Measurements from ENCODE around the gene OPN1MW3.
"Not testable (repeated sequence)": the region's sequence is repeated elsewhere in the genome, so short reads cannot be mapped to it uniquely, and the experiment has no call there.

OPN1MW3 gene

DNA sequence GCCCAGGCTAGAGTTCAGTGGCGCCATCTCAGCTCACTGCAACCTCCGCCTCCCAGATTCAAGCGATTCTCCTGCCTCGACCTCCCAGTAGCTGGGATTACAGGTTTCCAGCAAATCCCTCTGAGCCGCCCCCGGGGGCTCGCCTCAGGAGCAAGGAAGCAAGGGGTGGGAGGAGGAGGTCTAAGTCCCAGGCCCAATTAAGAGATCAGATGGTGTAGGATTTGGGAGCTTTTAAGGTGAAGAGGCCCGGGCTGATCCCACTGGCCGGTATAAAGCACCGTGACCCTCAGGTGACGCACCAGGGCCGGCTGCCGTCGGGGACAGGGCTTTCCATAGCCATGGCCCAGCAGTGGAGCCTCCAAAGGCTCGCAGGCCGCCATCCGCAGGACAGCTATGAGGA lies at the start of gene OPN1MW3:
OPN1MW3 (plus strand) TSS at position 301 of the 400 bp plus-strand sequence; CDS start at position 339, 38 bp downstream.
- DNase-seq (ENCODE audit: low read depth): not testable (repeated sequence)

DNA sequence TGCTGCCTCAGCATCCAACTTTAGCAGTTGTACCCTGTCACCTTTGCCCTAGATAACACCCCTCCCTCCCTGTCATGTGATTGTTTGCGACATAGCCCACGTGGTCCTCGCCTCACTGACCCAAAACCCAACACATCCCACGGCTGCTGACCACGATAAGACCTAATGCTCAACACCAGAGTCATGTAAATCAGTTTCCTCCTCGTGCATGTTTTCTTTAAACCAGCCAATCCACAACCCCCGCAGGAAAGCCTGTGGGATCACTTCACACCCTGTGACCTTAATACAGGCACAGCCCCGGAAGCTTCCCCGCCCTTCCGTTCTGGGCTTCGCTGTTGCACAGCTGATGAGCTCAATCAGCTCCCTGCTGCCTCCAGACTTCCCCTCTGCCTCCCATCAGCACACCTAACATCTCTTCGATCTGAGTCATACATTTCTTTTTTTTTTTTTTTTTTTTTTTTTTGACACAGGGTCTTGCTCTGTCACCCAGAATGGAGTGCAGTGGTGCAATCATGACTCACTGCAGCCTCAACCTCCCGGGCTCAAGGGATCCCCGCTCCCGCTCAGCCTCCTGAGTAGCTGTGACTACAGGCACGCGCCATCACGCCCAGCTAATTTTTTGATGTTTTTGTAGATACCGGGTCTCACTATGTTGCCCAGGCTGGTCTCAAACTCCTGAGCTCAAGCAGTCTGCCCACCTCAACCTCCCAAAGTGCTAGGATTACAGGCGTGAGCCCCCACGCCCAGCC lies 47.5 kb upstream of the OPN1MW3 start:
- DNase-seq (ENCODE audit: low read depth): not testable (repeated sequence)

DNA sequence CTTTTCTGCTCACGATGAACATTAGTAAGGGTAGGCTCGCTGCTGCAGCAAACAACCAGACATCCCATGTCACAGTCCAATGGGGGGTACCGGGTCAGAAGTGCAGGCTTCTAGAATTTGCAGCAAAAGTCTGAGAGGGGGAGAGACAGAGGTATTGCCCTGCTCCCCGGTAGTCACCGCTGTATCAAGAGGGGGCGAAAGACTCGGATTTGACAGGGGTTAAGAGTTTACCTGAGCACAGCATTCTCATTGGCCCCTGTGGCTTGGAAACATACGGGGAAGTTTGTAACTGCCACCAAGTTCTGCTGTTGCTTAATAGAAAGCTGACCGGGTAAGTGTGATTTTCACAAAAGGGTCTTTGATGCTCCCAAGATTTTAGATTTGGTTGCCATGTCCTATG lies 46.3 kb upstream of the OPN1MW3 start:
- DNase-seq (ENCODE audit: low read depth): not testable (repeated sequence)

DNA sequence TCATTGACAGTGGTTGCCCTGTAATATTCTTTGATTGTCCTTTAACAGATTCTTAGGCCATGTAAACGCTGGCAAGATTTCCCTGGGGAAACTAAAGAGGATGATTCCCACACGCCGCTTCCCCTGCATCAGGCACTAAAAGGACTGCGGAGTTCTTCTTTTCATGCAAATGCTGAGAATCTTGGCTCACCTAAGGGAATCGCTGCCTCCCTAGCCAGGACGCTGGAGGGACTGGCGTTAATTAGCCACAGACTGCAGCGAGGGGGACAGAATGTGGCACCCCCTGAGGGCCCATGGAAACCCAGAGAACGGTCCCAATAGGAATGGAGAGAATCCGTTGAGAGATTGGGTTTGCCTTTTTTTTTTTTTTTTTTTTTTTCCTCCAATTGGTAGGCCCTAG lies 45.9 kb upstream of the OPN1MW3 start:
- DNase-seq (ENCODE audit: low read depth): not testable (repeated sequence)

DNA sequence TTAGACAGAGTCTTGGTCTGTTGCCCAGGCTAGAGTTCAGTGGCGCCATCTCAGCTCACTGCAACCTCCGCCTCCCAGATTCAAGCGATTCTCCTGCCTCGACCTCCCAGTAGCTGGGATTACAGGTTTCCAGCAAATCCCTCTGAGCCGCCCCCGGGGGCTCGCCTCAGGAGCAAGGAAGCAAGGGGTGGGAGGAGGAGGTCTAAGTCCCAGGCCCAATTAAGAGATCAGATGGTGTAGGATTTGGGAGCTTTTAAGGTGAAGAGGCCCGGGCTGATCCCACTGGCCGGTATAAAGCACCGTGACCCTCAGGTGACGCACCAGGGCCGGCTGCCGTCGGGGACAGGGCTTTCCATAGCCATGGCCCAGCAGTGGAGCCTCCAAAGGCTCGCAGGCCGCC lies 37.9 kb upstream of the OPN1MW3 start, which contains the start of gene OPN1MW2:
OPN1MW2 (plus strand) TSS at position 301 of the 400 bp plus-strand sequence; CDS start at position 361, 60 bp downstream.
- DNase-seq (ENCODE audit: low read depth): not testable (repeated sequence)

DNA sequence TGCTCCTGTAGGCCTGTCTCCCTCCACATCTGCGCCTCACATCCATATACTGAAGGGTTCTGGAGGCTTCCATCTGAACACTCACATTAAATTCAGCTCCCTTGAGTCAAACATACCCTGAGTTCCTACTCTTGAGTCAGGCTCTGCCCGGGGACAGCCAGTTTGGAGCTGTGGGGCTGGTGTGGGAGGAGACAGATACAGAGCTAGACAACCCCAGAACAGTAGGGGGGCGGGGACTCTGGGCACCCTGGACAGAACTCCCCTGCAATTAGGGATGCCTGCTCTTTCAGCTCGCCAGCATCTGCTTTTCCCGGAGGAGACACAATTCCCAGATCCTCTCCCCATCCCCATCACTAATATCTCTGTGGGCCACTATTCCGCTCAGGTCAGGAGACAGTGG lies 32.1 kb upstream of the OPN1MW3 start:
- not testable (repeated sequence) for DNase-seq (ENCODE audit: low read depth)

DNA sequence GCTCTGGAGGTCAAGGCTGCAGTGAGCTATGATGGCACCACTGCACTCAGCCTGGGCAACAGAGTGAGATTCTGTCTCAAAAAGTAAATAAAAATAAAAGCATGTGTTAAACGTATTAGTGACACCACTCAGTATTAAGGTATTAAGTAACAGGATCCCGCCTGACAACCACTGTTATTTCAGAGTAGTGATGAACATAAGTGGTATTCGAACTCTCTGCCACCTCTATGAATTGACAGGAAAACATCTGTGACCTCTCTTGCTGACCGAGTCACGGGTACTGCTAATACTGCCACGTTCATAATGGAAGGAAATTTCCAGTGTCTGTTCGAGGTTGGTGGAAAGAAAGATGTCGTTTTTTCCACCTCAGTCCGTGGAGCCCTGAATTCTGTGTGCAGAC lies 30.7 kb upstream of the OPN1MW3 start:
- DNase-seq (ENCODE audit: low read depth): not testable (repeated sequence)

DNA sequence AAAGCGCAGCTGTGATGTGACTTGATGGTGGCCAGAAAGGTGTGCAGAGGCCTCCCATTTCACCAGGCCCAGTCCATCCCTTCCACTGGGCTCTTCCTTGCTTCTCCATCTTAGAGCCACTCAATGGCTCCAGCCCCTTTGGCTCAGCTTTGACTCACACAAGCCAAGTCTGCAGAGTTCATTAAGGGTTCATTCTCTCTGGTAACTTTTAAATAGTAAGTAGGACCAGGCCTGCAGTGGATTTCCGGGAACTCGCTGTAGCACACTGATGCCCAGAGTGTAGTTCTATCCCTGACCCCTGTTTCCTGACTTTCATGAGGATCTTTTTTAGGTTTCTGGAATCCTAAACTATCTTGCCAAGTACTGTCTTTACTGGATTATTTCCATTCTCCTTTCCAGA lies 25.9 kb upstream of the OPN1MW3 start:
- DNase-seq (ENCODE audit: low read depth): not testable (repeated sequence)

DNA sequence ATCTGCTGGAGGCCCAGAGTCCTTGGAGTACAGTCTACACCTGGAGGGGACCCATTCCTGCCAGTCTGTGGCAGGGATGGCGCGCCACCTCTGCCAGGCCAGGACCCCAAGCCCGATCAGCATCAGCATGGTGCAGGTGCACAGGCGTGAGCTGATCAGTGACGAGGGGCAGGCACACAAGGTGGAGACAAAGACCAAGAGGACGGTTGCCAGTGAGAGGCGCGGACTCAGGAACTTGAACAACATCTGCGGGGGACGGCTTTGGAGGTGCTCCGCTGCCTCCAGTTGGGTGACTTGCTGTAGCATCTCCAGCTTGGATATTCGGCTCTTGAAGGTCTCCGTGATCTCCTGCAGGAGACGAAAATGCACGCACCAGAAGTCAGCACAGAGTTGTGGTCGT lies 23.8 kb upstream of the OPN1MW3 start:
- DNase-seq (ENCODE audit: low read depth): not testable (repeated sequence)

DNA sequence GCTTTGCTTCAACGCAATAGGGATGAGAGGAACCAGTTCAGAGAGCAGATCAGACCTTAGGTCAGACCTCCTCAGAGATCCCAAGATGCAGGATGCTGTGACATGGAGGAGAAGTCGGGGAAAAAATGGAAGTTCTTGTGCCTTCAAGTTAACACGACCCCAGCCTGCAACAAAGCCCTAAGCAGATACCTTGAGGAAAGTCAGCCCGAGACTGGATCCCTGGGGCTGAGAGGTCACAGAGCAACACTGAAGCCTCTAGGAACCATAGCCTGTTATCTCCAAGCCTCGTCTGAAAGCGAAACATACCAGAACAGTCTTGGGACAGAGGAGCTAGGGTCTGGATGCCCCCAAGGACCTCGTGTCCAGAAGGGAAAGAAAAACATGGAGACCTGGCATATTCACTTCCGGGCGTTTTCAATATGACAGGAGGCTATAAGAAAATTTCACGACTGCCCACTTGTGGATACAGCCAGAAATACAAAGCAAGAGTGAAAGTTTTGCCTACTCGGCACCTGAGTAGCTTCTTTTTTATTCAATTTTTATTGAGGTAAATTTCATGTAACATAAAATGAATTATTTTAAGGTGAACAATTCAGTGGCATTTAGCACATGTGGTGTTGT lies 18.3 kb upstream of the OPN1MW3 start:
- not testable (repeated sequence) for DNase-seq (ENCODE audit: low read depth)

DNA sequence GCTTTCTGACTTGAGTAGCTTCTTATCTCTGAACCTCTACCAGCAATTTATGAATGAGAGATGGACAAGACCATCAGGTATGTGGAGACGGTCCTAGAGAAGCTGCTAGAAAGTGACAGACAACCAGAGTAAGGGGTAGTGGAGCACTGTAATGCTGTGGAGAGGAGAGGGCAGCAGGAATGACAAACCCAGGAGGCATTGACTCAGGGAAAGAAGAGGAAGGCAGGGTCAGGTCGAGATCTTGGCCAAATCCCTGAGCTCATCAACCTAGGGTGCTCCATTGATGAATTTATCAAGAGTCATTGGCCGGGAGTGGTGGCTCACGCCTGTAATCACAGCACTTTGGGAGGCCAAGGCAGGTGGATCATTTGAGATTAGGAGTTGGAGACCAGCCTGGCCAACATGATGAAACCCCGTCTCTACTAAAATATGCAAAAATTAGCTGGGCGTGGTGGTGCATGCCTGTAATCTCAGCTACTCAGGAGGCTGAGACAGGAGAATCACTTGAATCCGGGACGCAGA lies 17.3 kb upstream of the OPN1MW3 start:
- not testable (repeated sequence) for DNase-seq (ENCODE audit: low read depth)

DNA sequence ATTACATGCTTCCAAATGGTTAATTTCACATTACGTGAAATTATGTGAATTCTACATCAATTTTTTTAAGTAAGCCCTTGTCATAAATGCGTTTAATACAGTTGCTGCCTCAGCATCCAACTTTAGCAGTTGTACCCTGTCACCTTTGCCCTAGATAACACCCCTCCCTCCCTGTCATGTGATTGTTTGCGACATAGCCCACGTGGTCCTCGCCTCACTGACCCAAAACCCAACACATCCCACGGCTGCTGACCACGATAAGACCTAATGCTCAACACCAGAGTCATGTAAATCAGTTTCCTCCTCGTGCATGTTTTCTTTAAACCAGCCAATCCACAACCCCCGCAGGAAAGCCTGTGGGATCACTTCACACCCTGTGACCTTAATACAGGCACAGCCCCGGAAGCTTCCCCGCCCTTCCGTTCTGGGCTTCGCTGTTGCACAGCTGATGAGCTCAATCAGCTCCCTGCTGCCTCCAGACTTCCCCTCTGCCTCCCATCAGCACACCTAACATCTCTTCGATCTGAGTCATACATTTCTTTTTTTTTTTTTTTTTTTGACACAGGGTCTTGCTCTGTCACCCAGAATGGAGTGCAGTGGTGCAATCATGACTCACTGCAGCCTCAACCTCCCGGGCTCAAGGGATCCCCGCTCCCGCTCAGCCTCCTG lies 9.9 kb upstream of the OPN1MW3 start:
- not testable (repeated sequence) for DNase-seq (ENCODE audit: low read depth)

DNA sequence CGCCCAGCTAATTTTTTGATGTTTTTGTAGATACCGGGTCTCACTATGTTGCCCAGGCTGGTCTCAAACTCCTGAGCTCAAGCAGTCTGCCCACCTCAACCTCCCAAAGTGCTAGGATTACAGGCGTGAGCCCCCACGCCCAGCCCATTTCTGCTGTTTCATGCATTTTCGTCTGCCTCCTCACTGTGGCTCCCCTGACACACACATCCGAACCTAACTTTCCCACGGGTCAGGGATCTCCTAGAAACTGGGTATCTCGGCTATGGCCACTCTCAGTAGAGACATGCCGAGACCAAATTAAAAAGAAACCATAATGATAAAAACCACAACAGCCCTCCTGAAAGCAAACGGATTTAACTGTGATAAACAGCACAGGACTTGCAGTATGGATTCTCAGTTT lies 9.3 kb upstream of the OPN1MW3 start:
- DNase-seq (ENCODE audit: low read depth): not testable (repeated sequence)

DNA sequence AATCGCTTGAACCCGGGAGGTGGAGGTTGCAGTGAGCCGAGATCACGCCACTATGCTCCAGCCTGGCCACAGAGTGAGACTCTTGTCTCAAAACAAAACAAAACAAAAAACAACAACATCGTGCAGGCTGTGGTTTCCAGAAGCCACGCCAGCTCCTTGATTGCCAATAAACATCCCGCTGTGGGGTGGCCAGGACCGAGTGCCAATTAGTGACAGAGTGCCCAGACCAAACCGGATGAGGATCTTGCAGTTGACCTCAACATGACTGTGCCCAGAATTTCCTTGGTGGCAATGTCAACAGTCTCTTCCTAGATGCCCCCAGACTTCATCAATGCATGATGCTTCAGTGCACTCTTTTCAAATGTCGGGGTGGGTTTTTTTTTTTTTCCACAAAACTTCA lies 1.3 kb downstream of the OPN1MW3 start:
- DNase-seq (ENCODE audit: low read depth): not testable (repeated sequence)

DNA sequence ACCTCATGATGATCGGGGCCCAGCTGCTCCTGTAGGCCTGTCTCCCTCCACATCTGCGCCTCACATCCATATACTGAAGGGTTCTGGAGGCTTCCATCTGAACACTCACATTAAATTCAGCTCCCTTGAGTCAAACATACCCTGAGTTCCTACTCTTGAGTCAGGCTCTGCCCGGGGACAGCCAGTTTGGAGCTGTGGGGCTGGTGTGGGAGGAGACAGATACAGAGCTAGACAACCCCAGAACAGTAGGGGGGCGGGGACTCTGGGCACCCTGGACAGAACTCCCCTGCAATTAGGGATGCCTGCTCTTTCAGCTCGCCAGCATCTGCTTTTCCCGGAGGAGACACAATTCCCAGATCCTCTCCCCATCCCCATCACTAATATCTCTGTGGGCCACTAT lies 5.7 kb downstream of the OPN1MW3 start:
- not testable (repeated sequence) for DNase-seq (ENCODE audit: low read depth)

DNA sequence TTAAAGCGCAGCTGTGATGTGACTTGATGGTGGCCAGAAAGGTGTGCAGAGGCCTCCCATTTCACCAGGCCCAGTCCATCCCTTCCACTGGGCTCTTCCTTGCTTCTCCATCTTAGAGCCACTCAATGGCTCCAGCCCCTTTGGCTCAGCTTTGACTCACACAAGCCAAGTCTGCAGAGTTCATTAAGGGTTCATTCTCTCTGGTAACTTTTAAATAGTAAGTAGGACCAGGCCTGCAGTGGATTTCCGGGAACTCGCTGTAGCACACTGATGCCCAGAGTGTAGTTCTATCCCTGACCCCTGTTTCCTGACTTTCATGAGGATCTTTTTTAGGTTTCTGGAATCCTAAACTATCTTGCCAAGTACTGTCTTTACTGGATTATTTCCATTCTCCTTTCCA lies 11.9 kb downstream of the OPN1MW3 start:
- DNase-seq (ENCODE audit: low read depth): not testable (repeated sequence)

DNA sequence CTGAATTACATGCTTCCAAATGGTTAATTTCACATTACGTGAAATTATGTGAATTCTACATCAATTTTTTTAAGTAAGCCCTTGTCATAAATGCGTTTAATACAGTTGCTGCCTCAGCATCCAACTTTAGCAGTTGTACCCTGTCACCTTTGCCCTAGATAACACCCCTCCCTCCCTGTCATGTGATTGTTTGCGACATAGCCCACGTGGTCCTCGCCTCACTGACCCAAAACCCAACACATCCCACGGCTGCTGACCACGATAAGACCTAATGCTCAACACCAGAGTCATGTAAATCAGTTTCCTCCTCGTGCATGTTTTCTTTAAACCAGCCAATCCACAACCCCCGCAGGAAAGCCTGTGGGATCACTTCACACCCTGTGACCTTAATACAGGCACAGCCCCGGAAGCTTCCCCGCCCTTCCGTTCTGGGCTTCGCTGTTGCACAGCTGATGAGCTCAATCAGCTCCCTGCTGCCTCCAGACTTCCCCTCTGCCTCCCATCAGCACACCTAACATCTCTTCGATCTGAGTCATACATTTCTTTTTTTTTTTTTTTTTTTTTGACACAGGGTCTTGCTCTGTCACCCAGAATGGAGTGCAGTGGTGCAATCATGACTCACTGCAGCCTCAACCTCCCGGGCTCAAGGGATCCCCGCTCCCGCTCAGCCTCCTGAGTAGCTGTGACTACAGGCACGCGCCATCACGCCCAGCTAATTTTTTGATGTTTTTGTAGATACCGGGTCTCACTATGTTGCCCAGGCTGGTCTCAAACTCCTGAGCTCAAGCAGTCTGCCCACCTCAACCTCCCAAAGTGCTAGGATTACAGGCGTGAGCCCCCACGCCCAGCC lies 27.3 kb downstream of the OPN1MW3 start:
- not testable (repeated sequence) for DNase-seq (ENCODE audit: low read depth)

DNA sequence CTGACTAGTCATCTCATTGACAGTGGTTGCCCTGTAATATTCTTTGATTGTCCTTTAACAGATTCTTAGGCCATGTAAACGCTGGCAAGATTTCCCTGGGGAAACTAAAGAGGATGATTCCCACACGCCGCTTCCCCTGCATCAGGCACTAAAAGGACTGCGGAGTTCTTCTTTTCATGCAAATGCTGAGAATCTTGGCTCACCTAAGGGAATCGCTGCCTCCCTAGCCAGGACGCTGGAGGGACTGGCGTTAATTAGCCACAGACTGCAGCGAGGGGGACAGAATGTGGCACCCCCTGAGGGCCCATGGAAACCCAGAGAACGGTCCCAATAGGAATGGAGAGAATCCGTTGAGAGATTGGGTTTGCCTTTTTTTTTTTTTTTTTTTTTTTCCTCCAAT lies 29.0 kb downstream of the OPN1MW3 start:
- DNase-seq (ENCODE audit: low read depth): not testable (repeated sequence)

DNA sequence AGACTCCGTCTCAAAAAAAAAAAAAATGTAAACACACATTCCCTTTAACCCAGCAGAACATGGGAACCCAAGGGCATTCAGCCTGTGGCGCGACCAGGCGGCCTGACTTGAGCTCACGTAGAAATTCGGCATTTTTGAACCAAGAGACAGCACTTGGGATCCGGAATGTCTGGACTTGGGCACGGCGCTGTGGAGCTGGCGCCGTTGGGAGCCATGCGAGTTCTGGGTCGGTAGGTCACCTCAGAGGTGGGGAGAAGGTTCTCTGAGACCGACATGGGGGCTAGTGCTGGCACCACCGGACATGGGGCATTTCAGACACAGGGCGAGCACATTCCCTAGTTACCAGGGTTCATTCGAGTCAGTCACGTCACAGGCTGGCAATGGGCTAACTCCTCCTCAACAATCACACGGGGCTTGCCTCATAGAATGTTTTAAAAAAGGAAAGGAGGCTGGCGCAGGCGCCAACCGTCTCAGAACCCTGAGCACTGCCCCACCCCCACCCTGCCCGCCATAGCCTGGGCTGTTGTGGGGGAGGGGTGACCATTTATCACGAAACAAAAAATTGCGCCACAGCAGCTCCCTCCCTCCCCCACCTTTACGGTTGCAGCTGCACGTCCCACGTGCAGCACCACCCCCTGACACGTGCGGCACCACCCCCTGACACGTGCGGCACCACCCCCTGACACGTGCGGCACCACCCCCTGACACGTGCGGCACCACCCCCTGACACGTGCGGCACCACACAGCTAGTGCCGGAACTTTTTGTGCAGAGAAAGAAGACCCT lies 37.6 kb downstream of the OPN1MW3 start, which contains the start of gene TEX28:
TEX28 (minus strand) TSS at position 334 of the 784 bp plus-strand sequence. CDS start 3,007 bp downstream, outside the sequence.
- no peak for DNase-seq (ENCODE audit: low read depth)

DNA sequence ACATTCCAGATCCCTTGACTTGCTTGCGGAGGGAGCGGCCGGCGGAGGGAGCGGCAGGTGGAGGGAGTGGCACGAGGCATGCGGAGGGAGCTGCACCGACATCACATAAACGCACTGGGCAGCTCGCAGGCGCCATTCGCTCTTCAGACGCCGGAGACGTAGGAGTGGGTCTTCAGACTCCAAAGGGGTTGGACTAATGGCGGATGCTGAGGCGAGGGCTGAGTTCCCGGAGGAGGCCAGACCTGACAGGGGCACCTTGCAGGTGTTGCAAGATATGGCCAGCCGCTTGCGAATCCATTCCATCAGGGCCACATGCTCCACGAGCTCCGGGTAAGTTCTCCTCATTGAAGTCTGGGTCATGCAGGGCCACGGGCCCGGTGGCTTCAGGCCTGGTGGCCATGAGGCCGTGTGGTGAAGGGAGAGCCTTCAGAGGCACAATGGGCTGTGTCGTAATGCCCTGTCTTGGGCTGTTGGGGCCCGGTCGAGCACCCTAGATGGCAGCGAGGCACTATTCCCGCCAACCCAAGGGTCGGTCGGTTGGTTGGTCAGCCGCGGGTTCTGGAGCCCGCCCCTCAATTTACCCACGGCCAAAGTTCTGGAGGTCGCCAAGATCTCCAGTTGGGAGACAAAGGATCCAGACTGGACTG lies 38.4 kb downstream of the OPN1MW3 start, which contains the start of gene TKTL1:
TKTL1 (plus strand) TSS at position 132 of the 647 bp plus-strand sequence; CDS start at position 197, 65 bp downstream.
- DNase-seq (ENCODE audit: low read depth): no peak
